ENCODE data around the gene HRNR.
"Not testable (repeated sequence)": the region's sequence is repeated elsewhere in the genome, so short reads cannot be mapped to it uniquely, and the experiment has no call there.

HRNR gene

DNA sequence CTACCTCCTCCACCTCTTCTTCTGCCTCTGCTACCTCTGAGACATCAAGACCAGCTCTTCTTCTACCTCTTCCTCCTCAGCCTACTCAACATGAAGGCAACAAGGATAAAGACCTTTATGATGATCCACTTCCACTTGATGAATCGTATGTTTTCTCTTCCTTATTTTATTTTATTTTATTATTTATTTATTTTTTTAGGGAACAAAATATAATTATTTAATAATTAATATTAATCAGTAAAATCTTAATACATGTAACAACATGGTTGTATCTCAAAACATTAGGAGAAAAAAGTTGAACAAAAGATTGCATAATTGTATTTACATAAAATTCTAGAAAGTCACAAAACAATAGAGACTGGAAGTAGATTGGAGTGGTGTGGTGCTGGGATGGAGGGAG lies 13.1 kb upstream of the HRNR start:
- intact Hi-C loops (cut with DNase I; ENCODE audit: low total_unique reads), result no loop called here
- TF ChIP-seq, protein P1, sequence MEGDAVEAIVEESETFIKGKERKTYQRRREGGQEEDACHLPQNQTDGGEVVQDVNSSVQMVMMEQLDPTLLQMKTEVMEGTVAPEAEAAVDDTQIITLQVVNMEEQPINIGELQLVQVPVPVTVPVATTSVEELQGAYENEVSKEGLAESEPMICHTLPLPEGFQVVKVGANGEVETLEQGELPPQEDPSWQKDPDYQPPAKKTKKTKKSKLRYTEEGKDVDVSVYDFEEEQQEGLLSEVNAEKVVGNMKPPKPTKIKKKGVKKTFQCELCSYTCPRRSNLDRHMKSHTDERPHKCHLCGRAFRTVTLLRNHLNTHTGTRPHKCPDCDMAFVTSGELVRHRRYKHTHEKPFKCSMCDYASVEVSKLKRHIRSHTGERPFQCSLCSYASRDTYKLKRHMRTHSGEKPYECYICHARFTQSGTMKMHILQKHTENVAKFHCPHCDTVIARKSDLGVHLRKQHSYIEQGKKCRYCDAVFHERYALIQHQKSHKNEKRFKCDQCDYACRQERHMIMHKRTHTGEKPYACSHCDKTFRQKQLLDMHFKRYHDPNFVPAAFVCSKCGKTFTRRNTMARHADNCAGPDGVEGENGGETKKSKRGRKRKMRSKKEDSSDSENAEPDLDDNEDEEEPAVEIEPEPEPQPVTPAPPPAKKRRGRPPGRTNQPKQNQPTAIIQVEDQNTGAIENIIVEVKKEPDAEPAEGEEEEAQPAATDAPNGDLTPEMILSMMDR (IDR thresholded peaks at IDR 0.05), result no peak
- Histone ChIP-seq H3K4me3 (no peak overlapping the region), H3K27ac (no peak overlapping the region), H3K36me3 (no peaks in the 10 kb centered on the region), H3K9me3 (no peaks in the 10 kb centered on the region), H3K4me1 (no peaks in the 10 kb centered on the region), H3K27me3 (no peaks in the 10 kb centered on the region)
- no peak for DNase-seq

DNA sequence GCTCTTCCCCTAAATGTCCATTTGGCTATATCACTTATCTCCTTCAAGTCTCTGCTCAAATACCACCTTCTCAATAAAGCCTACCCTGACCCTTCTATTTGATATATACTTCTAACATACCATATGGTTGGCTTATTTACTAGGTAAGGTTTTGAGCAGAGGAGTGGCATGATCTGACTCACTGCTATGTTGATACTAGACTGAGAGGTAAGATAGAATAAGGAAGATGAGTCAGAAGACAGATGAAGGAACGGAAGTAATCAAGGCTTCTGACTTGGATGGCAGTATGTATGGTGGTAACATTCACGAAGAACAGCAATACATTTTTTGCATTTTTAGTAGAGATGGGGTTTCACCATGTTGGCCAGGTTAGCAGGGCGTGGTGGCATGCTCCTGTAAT lies 4.8 kb upstream of the HRNR start:
- intact Hi-C loops (cut with DNase I; ENCODE audit: low total_unique reads), result no loop called here
- no peaks in the 10 kb centered on the region for H3K4me1 ChIP-seq
- H3K36me3 ChIP-seq, result no peaks in the 10 kb centered on the region
- DNase-seq, result no peak
- H3K4me3 ChIP-seq, result no peak overlapping the region
- no peak overlapping the region for H3K27ac ChIP-seq
- no peaks in the 10 kb centered on the region for H3K27me3 ChIP-seq
- H3K9me3 ChIP-seq, result no peaks in the 10 kb centered on the region
- TF ChIP-seq, protein P1 (IDR thresholded peaks at IDR 0.05), result no peak

DNA sequence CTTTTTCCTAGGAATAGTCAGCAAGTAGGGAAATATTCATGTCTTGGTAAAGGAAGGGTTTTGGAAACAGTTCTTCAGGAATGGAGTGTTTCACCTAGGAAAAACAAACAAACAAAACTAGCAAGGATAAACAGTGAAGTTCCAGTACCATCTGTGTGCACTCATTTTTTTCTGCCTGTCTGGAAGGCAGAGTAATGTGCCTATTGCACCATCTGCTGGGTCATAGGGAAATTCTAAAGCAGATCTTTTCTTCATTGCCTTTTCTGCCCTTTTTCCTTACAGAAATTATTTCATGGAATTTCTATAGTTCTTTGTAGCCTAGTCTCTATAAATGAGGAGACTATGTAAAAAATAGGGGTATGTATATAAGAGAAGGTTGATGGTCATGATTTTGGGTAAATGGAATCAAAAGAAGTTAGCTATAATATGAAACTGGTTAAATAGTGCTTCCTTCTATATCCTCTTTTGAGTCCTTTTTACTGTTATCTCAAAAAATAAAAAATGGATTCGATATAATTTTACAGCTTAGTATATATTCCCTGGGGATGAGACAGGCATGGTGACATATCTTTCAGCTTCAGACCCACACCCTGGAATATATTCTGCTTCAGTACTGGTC lies 3.4 kb upstream of the HRNR start:
- Histone ChIP-seq H3K27me3 (no peaks in the 10 kb centered on the region), H3K4me3 (no peak overlapping the region), H3K9me3 (no peaks in the 10 kb centered on the region), H3K4me1 (no peaks in the 10 kb centered on the region), H3K27ac (no peak overlapping the region), H3K36me3 (no peaks in the 10 kb centered on the region)
- TF ChIP-seq, protein P1 (IDR thresholded peaks at IDR 0.05), result peak; percentile 11 to 12
- intact Hi-C loops (cut with DNase I; ENCODE audit: low total_unique reads), result no loop called here
- no peak for DNase-seq

DNA sequence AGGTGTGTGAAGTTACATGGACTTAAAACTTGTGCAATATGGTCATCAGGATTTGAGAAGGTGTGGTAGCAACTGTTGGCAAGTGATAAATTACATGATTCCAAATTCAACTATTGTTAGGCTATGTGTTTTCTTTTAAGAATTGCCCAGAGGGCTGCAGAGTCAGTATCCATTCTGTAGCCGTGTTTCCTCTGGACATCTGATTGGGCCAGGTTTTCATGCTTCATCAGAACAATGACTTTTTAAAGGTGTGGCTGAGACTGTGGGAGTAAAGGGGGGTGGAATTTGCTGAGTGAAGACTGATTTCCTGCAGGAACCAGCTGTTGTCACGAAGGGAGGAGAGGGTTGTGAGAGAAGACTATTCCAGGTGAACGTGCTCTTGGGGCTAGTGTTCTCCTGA lies 1.7 kb upstream of the HRNR start:
- no peak for DNase-seq
- Histone ChIP-seq H3K4me1 (no peaks in the 10 kb centered on the region), H3K9me3 (no peaks in the 10 kb centered on the region), H3K27ac (no peak overlapping the region), H3K27me3 (no peaks in the 10 kb centered on the region), H3K4me3 (no peak overlapping the region), H3K36me3 (no peaks in the 10 kb centered on the region)
- intact Hi-C loops (cut with DNase I; ENCODE audit: low total_unique reads), result no loop called here
- TF ChIP-seq, protein P1 (IDR thresholded peaks at IDR 0.05), result no peak

DNA sequence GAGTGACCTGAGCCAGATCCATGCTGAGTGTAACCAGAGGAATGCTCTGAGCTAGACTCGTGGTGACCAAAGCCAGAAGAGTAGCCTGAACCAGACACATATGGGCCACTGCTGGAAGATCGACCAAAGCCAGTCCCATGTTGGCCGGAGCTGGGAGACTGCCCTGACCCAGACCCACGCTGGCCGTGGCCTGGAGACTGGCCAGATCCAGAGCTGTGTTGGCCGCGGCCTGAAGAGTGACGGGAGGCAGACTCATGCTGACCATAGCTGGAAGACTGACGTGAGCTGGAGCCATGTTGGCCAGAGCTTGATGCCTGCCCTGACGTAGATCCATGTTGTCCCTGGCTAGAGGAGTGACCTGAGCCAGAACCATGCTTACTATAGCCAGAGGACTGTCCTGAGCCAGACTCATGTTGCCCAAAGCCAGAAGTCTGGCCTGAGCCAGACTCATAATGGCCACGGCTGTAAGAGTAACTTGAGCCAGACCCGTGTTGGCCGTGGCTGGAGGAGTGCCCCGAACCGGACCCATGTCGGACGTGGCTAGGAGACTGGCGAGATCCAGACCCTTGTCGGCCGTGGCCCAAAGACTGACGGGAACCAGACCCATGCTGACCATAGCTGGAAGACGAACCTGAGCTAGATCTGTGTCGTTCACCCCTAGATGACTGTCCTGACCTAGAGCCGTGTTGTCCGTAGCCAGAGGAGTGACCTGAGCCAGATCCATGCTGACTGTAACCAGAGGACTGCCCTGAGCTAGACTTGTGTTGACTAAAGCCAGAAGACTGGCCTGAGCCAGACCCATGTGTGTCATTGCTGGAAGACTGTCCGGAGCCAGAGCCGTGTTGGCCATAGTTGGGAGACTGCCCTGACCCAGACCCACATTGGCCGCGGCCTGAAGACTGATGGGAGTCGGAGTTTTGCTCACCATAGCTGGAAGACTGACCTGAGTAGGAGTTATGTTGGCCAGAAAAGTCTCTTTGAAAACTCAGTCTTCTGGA lies 3.5 kb downstream of the HRNR start:
- Histone ChIP-seq H3K27me3 (no peaks in the 10 kb centered on the region), H3K27ac (no peak overlapping the region), H3K4me3 (no peak overlapping the region), H3K9me3 (no peaks in the 10 kb centered on the region), H3K4me1 (no peaks in the 10 kb centered on the region), H3K36me3 (no peaks in the 10 kb centered on the region)
- intact Hi-C loops (cut with DNase I; ENCODE audit: low total_unique reads), result no loop called here
- peak; percentile 28 to 63 for DNase-seq
- TF ChIP-seq, protein P1 (IDR thresholded peaks at IDR 0.05), result no peak

DNA sequence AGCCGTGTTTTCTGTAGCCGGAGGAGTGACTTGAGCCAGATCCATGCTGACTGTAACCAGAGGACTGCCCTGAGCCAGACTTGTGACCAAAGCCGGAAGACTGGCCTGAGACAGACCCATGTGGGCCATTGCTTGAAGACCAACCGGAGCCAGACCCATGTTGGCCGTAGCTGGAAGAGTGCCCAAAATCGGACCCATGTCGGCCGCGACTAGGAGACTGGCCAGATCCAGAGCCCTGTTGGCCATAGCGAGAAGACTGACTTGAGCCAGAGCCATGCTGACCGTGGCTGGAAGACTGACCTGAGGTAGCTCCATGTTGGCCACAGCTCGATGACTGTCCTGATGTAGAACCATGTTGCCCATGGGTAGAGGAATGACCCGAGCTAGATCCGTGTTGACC lies 4.6 kb downstream of the HRNR start:
- H3K36me3 ChIP-seq; H3K27ac ChIP-seq; H3K9me3 ChIP-seq; H3K4me1 ChIP-seq; H3K27me3 ChIP-seq; intact Hi-C loops (cut with DNase I; ENCODE audit: low total_unique reads); H3K4me3 ChIP-seq: not testable (repeated sequence)
- peak in 1 of 2 donors; percentile 51 for DNase-seq

Measured in tibial artery (tissue), 4 donors.